Activated CD4-positive, alpha-beta T cell treated with anti-CD3 and anti-CD28 coated beads, Interleukin-10, Interleukin-2, amounts not matched to agents 100 ng/mL and 50 ng/mL, durations not matched to agents 16 hours and 8 hours (primary cell): ENCODE measurements around the gene GFER.
A peak's percentile ranks its signal among the peaks of the same experiment; 100 is the strongest.
"Not testable (repeated sequence)": the region's sequence is repeated elsewhere in the genome, so short reads cannot be mapped to it uniquely, and the experiment has no call there.

Experiments
- DNase-seq: peaks from one replicate; pipeline ENCODE4 v3.0.0-alpha.2; 2020

GFER gene

DNA sequence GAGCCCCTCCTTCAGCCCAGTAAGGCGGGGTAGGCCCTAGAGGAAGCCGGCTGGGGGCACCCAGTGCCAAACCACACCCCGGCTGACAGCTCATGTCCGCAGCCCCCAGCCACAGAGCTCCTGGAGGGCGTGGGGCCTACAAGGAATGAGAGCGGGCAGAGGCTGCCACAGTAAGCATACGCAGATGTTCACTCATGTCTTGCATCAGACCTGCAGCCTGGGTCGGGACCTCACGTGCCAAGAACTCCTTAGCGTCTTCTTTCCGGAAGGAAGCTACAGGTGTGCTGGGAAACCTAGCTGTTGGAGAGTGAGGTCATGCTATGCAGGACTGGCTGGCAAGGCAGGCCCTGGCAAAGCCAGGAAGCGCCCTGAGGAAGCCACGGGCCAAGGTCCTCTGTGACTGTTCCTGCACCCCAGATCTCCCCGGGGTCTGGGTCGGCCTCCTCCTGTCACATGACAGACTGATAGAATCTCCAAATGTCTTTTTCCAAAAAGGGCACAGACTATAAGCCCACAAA, 24.1 kb downstream of the GFER start:
- DNase-seq: peak; percentile 64

DNA sequence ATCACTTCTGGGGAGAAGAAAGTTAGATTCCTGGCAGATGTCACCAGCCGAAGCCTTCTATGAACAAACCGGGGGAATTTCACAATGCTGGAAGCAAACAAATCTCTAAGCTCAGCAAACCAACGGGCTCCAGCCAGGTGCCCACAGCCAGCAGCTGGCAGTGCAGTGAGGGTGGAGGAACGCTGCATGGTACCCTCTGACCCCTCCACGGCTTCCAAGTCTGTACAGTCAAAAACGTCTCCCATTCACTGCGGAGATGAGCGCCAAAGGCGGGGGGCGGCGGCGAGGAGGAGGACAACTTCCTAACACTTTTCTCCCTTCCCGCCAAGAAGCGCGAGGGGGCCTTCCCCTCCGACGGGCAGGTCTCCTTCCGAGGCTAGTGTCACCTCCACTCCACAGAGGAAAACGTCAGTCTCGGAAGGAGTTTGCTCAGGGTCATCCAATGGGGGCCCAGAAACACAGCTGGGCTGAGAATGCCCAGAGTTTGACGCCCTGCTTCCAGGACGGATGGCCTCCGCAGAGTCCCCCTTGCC, 24.7 kb downstream of the GFER start:
- DNase-seq: peak; percentile 59

- peak; percentile 23 for DNase-seq
These were observed 25.2 kb downstream of the GFER start for GRCh38 chr16:2009164-2009711.

DNA sequence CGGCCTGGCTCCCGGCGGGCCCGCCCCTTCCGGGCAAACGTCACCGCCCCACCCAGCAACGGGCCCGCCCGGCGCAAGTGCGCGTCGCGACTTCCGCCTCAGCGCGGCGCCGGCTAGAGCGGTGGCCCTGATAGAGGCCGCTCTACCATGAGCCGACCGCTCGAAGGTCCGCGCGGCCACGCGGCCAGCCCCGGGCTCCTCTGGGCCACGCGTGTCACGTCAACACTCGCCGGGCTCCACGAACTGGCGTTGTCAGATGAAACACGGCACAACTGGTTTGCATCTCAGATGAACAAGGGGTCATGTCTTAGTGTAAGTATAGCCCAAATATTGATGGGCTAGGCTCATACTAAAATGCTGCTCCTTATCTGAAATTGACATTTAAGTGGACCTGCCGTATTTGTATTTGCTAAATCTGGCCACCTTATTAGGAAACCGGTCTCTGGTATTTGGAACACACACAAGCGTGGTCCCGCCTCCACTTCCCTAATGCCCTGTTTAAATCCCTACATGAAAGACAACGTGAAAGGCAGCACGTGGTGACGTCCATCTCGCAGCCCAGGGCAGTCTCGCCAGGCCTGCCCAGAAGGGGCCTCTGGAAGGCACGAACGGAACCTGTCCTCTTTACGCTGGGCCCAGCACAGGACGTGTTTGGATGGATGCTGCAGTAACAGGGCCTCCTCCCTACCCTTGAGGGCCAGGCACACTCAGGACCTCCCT, 26.0 kb downstream of the GFER start, which contains the start of gene ZNF598:
ZNF598 (minus strand) TSS at position 31 of the 720 bp plus-strand sequence.
- DNase-seq: peak; percentile 89

- DNase-seq: not testable (repeated sequence)
These were observed 27.7 kb downstream of the GFER start for GRCh38 chr16:2011726-2012125.

GRCh38 chr16:2013527-2013926, 29.5 kb downstream of the GFER start:
- no peak for DNase-seq

- no peak for DNase-seq
These were observed 31.3 kb downstream of the GFER start for GRCh38 chr16:2015117-2015946.

DNA sequence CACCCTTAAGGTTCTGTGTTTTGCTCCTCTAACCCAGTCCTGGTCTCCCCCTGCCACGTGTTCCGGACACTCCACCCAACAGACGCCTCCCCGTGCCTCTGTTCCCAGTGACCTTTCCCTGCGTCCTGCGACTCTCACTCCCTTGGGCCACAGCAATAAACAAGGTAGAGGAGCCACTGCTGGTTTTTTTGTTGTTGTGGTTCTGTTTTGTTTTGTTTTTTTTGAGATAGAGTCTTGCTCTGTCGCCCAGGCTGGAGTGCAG, 31.9 kb downstream of the GFER start:
- DNase-seq: no peak

DNA sequence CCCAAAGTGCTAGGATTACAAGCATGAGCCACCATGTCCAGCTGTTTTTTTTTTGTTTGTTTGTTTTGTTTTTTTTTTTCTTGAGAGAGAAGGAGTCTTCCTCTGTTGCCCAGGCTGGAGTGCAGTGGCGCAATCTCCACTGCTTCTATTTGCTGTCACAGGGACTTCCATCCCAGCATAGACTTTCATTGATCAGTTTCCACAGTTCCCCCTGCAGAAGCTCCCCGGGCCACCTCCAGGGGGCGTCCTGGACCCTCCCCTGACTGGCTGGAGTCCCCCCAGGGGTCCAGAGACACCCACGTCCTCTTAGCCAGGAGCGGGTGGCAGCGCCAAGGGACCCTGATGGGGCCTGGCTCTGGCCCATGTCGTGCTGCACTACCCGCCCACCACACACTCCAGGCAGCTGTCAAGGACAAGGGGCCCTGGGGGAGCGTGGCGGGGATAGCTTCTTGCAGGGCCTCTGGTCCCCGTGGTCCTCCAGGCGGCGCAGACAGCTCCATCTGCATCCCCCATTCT, 32.5 kb downstream of the GFER start:
- no peak for DNase-seq

DNA sequence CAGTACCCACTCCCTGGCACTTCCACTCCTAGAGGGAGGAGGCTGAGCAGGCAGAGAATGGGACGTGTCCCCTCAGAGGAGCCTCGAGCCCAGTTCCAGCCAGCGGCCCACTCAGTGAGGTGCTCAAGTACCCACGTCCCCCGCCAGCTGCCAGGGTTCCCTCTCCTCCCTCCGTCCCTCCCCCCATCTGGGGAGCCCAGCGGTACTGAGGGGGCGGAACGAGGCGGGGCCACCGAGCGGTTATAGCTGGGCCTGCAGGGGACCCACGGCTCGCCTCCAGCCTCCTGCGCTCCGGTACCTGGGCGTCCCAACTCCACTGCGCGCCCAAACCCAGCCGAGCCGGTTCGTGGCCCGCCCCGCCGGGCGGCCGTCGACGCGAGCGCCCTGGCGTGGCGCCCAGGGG, 35.5 kb downstream of the GFER start, which contains the start of gene NPW:
NPW (plus strand) TSS at position 268 of the 403 bp plus-strand sequence.
- no peak for DNase-seq

- no peak for DNase-seq
These were observed 36.2 kb downstream of the GFER start for GRCh38 chr16:2019921-2020831.

- peak; percentile 31 for DNase-seq
These were observed 38.7 kb downstream of the GFER start for GRCh38 chr16:2022723-2023091.

- DNase-seq: peak; percentile 96
These were observed 39.4 kb downstream of the GFER start for GRCh38 chr16:2023092-2024031.

GRCh38 chr16:2024032-2024420, 40.0 kb downstream of the GFER start:
- DNase-seq: no peak

GRCh38 chr16:2025251-2025650, 41.3 kb downstream of the GFER start:
- no peak for DNase-seq

GRCh38 chr16:2025878-2026460, 42.0 kb downstream of the GFER start:
- no peak for DNase-seq

- DNase-seq: no peak
These were observed 42.5 kb downstream of the GFER start, which contains the start of gene NHERF2 for GRCh38 chr16:2026461-2027023. Gene NHERF2, plus strand, starts transcription at chr16:2026902. Its CDS starts 104 bp downstream, at chr16:2027006.

GRCh38 chr16:2027024-2028010, 43.3 kb downstream of the GFER start:
- no peak for DNase-seq

GRCh38 chr16:2028146-2028545, 44.2 kb downstream of the GFER start:
- no peak for DNase-seq
